Measurements from ENCODE around the gene COPS9.

Gene COPS9

GRCh38 chr2:240105982-240106381 is 30.1 kb downstream of the COPS9 start:
- DNase-seq: no peak

GRCh38 chr2:240103136-240103535 is 33.0 kb downstream of the COPS9 start:
- no peak for DNase-seq

GRCh38 chr2:240098349-240098748 is 37.8 kb downstream of the COPS9 start:
- DNase-seq: no peak

- peak; percentile 32 for DNase-seq
These were observed 40.3 kb downstream of the COPS9 start for GRCh38 chr2:240095556-240096523.

GRCh38 chr2:240089306-240089705 is 46.8 kb downstream of the COPS9 start:
- DNase-seq: no peak

GRCh38 chr2:240086563-240086962 is 49.5 kb downstream of the COPS9 start:
- DNase-seq: no peak
